Urinary bladder (tissue), 4 donors: Measurements from ENCODE around the gene ADISSP. TPM values are rescaled to one million over a fixed set of nuclear protein-coding genes. Genes with fewer than 3 reads are reported as not detected.

Source experiments
- DNase-seq: peaks from one replicate; pipeline ENCODE4 v3.0.0-alpha.2; 2015; ENCODE audit errors: extremely low spot score
- H3K27ac ChIP-seq: one replicate; pipeline ENCODE4 v1.5.1; 2013; ENCODE audit warnings: low read depth, mild to moderate bottlenecking, moderate library complexity
- H3K36me3 ChIP-seq: one replicate; pipeline ENCODE4 v1.6.1; 2013; ENCODE audit warnings: mild to moderate bottlenecking, moderate library complexity; ENCODE audit not compliant: insufficient read depth
- H3K4me1 ChIP-seq: one replicate; pipeline ENCODE4 v1.6.1; 2013; ENCODE audit warnings: mild to moderate bottlenecking, moderate library complexity; ENCODE audit not compliant: insufficient read depth
- H3K4me3 ChIP-seq: one replicate; pipeline ENCODE4 v1.5.1; 2013; ENCODE audit warnings: low read depth, low read length
- WGBS: extraction: QIAGEN DNeasy Blood & Tissue Kit; methylation state at CpG from one replicate; pipeline ENCODE4 v1.1.7; 2013; 5-methylcytosine and 5-hydroxymethylcytosine counted together
- polyA plus RNA-seq: library from polyadenylated mRNA; stranded (reverse); fragments of 200-250 nt; gene quantifications from one replicate; pipeline ENCODE4 v1.2.3, GENCODE V29; 2013
- total RNA-seq: library from RNA; depleted of rRNA; stranded (reverse); fragments of >200 nt; gene quantifications from one replicate; pipeline ENCODE4 v1.2.3, GENCODE V29; 2014
- donor health status: healthy with polysubstance abuse.
- donor health status: healthy.

ADISSP gene
- total and polyA plus RNA-seq, 2 donors, result 10.0 to 109 TPM

DNA sequence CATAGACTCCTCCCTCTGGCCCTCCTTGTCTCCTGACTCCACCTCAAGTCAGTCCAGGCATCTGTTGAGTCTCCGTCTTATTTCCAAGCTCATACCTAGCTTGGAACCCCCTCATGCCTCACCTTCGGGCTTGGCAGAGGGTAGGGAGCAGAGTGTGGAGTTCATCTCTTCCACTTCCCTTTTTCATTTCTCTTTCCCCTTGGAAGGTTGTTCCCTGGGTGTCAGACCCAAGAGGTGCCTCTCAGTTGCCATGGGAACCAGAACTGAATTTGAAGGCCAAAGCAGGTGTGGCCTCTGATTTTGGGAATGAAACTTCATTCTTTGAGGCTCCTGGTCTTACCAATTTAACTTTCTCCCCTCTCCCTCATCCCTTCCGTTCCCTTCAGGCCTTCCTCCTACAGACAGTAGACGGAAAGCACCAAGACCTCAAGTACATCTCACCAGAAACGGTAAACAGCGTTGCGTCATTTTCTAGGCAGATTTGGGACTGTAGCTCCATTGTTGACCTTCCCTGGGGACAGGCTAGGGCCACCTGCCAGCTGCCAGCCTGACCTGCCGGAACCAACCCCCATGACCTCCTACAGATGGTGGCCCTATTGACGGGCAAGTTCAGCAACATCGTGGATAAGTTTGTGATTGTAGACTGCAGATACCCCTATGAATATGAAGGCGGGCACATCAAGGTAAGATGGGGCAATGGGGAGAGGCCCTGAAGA, 35.1 kb upstream of the ADISSP start:
- H3K4me3 ChIP-seq, result no peak overlapping the region
- no peaks in the 10 kb centered on the region for H3K36me3 ChIP-seq
- WGBS, result 90% methylated on average over 11 of the region's 11 CpGs
- no peak overlapping the region for H3K27ac ChIP-seq
- H3K4me1 ChIP-seq, result no peaks in the 10 kb centered on the region
- DNase-seq, result no peak

DNA sequence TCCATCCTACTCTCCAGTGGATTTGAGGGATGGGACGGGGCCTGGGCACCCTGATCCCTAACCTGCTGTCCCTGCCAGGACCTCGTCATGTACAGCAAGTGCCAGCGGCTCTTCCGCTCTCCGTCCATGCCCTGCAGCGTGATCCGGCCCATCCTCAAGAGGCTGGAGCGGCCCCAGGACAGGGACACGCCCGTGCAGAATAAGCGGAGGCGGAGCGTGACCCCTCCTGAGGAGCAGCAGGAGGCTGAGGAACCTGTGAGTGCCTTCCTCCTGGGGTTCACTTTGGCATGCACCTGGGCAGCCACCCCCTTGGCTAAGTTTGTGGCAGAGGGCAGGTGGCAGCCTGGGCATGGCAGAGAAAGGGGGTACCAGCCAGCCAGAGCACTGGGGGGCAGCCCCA, 34.3 kb upstream of the ADISSP start:
- Histone ChIP-seq H3K36me3 (no peaks in the 10 kb centered on the region), H3K4me1 (no peaks in the 10 kb centered on the region), H3K27ac (no peak overlapping the region), H3K4me3 (no peak overlapping the region)
- 94% methylated on average over 13 of the region's 13 CpGs for WGBS
- no peak for DNase-seq

DNA sequence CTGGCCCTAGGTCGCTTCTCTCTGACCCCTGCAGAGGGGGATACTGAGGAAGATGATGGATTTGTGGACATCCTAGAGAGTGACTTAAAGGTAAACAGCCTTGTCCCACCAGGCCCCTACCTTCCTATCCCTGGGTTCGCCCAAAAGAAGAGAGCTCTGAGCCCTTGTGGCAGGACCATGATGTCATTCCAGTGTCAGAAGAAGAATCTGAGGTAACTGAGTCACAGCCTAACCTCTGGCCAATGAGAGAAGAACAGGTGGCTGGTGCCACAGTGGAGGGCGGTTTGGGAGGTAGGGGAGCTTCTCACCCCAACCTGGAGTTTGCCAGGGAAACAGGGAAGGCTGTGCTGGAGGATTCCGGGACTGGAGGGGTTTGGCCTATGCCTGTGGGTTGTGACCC, 33.7 kb upstream of the ADISSP start:
- no peak for DNase-seq
- H3K4me1 ChIP-seq, result no peaks in the 10 kb centered on the region
- 93% methylated on average over 4 of the region's 4 CpGs for WGBS
- no peak overlapping the region for H3K4me3 ChIP-seq
- no peak overlapping the region for H3K27ac ChIP-seq
- H3K36me3 ChIP-seq, result no peaks in the 10 kb centered on the region

DNA sequence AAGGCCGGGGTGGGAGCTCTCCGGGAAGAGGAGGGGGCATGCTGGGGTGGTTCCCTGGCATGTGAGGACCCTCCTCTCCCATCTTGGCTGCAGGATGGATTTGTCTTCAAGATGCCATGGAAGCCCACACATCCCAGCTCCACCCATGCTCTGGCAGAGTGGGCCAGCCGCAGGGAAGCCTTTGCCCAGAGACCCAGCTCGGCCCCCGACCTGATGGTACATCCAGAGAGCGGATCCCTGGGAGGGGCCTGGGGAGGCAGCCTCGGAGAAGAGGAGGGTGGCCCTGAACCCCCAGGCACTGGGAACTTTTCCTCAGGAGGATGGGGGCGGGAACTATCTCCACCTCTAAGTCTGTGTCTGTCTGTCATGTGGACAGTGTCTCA, 33.3 kb upstream of the ADISSP start:
- Histone ChIP-seq H3K4me3 (no peak overlapping the region), H3K36me3 (no peaks in the 10 kb centered on the region), H3K27ac (no peak overlapping the region), H3K4me1 (no peaks in the 10 kb centered on the region)
- no peak for DNase-seq
- WGBS, result 88% methylated on average over 8 of the region's 8 CpGs

DNA sequence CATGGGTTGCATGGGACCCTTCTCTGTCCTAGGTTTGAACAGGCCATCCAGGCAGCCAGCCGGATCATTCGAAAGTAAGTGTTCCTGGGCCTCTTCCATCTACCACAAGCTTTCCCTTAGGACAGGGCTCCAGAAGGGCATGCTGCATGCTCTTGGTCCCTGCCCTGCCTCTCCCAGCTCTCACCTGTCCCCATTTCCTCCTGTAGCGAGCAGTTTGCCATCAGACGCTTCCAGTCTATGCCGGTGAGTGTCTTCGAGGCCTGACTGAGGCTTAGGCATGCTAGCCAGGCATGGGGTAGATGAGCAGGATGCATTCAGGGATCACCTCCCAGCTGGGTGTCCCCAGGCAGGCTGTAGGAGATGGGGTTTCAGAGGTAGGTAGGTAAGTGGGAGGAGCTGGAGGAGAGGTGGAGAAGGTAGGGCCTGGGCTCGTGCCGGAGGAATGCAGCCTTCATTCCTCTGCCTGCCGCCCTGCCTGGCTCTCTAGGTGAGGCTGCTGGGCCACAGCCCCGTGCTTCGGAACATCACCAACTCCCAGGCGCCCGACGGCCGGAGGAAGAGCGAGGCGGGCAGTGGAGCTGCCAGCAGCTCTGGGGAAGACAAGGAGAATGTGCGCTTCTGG, 32.8 kb upstream of the ADISSP start:
- DNase-seq, result no peak
- no peaks in the 10 kb centered on the region for H3K4me1 ChIP-seq
- H3K36me3 ChIP-seq, result no peaks in the 10 kb centered on the region
- no peak overlapping the region for H3K4me3 ChIP-seq
- 91% methylated on average over 18 of the region's 18 CpGs for WGBS
- H3K27ac ChIP-seq, result no peak overlapping the region

DNA sequence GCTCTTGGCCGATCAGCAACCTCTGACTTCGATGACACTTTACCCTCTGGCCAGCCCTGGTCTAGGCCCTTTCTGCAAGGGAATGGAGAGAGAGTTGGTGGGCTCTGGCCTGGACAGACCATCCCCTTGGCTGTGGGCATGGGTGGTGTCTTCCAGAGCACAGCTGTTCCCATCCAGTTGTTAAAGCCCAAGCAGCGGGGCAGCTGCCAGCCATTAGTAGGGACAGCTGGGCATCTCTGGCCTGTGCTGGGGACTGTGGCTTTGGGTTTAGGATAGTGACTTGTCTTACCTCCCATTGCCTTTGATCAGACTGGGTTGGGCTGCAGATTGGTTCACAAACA, 31.3 kb upstream of the ADISSP start:
- no peak overlapping the region for H3K27ac ChIP-seq
- no peaks in the 10 kb centered on the region for H3K4me1 ChIP-seq
- no peak overlapping the region for H3K4me3 ChIP-seq
- 93% methylated on average over 3 of the region's 3 CpGs for WGBS
- DNase-seq, result no peak
- H3K36me3 ChIP-seq, result no peaks in the 10 kb centered on the region

DNA sequence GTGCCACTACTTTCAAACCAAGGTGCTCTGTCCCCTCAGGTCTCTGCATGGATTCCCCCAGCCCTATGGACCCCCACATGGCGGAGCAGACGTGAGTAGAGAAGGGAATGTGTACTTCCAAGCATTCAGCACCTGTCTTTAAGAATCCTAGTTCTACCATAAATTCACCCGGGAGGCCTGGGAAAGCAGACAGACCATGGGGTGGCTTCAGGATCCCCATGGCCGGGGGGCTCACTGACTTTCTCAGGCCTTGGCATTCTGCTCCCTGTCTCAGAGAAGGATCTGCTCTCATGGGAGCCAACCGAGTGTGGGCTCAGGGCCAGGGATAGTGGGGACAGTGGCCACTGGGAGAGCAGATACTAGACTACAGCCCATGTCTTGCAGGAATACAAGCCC, 30.8 kb upstream of the ADISSP start:
- Histone ChIP-seq H3K4me3 (no peak overlapping the region), H3K36me3 (no peaks in the 10 kb centered on the region), H3K27ac (no peak overlapping the region), H3K4me1 (no peaks in the 10 kb centered on the region)
- no peak for DNase-seq
- 71% methylated on average over 5 of the region's 5 CpGs for WGBS

DNA sequence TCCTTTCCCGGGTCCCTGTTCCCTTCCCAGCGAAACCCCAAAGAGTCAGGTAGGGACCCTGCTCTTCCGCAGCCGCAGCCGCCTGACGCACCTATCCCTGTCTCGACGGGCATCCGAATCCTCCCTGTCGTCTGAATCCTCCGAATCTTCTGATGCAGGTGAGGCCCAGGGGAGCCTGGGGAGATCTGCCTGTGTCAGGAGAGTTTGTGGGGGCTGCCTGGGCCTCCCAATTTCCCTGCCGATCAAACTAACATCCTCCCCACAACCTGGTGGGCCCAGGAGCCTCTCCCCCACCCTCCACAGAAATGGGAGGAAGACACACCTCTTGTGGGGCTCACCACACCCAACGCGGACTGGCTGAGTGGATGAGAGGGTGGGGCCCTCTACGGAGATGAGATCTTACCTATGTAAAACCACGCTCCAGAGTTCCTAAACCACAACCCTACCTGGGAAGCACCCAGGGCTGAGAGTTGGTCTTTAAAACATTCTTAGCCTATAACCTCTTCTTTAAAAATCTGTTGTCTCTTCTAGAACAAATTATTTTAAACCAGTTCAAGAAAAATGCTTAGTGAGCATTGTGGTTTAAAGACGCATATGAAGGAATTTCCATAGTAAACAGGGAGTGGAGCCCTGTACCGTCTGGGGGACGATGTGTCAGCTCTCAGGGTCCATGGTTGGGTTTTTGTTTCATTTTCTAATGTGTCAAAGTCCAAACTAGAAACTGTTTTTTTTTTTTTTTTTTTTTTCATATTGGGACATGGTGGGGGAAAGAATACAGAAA, 30.2 kb upstream of the ADISSP start:
- Histone ChIP-seq H3K27ac (peak overlapping the region; percentile 35), H3K4me1 (no peaks in the 10 kb centered on the region), H3K4me3 (no peak overlapping the region), H3K36me3 (no peaks in the 10 kb centered on the region)
- DNase-seq, result no peak
- 67% methylated on average over 19 of the region's 19 CpGs for WGBS

DNA sequence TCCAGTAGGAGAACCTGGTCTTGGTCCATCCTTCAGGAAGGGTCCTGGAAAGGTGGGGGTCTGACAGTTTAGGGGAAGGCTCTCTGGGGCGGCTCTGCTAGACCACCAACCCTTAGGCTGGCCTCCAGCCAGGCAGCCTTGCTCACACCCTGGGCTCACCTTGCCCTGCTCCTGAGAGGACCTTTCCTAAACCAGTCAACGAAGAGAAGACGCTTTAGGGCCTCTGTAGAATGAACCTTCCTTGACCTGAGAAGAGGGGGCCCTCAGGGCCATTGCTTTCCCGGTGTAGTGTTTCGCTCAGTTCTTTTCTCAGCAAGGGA, 29.6 kb upstream of the ADISSP start:
- 71% methylated on average over 5 of the region's 5 CpGs for WGBS
- Histone ChIP-seq H3K4me3 (peak overlapping the region; percentile 78), H3K36me3 (no peaks in the 10 kb centered on the region), H3K27ac (peak overlapping the region; percentile 35), H3K4me1 (no peaks in the 10 kb centered on the region)
- no peak for DNase-seq

DNA sequence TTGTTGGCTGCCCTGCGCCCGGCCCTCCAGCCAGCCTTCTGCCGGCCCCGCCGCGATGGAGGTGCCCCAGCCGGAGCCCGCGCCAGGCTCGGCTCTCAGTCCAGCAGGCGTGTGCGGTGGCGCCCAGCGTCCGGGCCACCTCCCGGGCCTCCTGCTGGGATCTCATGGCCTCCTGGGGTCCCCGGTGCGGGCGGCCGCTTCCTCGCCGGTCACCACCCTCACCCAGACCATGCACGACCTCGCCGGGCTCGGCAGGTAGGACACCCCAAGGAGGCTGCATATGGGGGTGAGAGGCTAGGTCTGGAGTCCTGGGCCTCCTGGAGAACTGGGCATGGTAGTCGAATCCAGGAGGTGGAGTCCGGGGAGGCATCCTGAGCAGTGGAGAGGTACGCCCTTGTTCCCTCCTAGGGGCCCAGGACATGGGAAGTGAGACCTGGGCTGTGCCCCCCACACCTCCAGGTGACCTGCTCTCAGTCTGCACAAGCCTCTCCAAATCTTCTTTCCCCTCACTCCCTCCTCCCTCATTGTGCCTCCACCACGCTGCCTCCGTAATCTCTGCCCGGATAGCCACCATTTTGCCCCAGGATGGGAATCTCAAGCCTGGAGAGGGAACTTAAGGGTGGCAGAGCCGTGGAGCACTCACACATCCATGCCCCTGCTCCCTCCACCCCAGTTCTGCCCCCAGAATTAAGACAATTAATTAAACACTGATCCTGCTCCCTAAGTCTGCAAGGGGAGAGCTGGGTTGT, 29.1 kb upstream of the ADISSP start:
- no peak overlapping the region for H3K27ac ChIP-seq
- no peaks in the 10 kb centered on the region for H3K36me3 ChIP-seq
- DNase-seq, result no peak
- no peaks in the 10 kb centered on the region for H3K4me1 ChIP-seq
- WGBS, result 10% methylated on average over 33 of the region's 33 CpGs
- H3K4me3 ChIP-seq, result peak overlapping the region; percentile 78

DNA sequence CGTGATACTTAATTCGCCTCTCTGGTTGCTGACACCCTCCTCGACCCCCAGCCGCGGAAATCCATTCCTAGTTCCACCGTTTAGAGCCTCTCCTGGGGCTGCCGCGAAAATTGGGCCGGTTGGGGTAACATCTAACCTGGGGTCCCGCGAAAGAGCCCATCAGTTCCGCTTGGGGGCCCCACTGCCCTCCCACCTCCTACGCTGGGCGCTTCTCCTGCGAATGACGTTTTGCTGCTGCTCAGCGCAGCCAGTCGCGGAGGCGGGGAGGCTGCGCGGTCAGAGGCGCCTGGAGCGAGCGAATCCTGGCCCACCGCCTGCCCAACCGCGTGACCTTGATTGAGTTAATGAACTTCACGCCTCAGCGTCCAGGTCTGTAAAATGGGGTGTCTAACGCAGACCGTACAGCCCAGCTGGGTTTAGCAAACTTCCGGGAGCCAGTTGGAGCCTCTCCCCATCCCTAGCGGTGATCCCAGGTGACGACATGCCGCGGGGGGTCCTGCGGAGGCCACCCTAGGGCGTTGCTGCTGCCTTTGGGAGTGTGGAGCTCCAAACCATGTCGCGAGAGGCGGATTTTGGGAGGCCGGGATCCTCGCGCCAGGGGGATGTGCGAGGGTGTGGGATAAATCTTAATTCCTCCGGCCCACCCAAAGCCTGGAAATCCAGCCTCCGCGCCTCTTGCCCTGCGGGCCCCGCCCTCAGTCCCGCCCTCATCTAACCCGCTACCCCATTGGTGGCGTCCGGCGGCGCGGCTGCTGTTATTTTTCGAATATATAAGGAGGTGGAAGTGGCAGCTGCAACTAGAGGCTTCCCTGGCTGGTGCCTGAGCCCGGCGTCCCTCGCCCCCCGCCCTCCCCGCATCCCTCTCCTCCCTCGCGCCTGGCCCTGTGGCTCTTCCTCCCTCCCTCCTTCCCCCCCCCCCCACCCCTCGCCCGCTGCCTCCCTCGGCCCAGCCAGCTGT, 28.2 kb upstream of the ADISSP start, which contains the start of gene CDC25B:
Gene CDC25B, plus strand, starts transcription at position 800 of the 958 bp plus-strand sequence. CDS start 222 bp downstream, outside the sequence.
- H3K36me3 ChIP-seq, result no peaks in the 10 kb centered on the region
- H3K27ac ChIP-seq, result peak within 1 kb of the TSS; percentile 98
- WGBS, result under 1% methylated on average over 66 of the region's 69 CpGs
- no peaks in the 10 kb centered on the region for H3K4me1 ChIP-seq
- H3K4me3 ChIP-seq, result peak within 1 kb of the TSS; percentile 78
- peak; percentile 86 for DNase-seq

DNA sequence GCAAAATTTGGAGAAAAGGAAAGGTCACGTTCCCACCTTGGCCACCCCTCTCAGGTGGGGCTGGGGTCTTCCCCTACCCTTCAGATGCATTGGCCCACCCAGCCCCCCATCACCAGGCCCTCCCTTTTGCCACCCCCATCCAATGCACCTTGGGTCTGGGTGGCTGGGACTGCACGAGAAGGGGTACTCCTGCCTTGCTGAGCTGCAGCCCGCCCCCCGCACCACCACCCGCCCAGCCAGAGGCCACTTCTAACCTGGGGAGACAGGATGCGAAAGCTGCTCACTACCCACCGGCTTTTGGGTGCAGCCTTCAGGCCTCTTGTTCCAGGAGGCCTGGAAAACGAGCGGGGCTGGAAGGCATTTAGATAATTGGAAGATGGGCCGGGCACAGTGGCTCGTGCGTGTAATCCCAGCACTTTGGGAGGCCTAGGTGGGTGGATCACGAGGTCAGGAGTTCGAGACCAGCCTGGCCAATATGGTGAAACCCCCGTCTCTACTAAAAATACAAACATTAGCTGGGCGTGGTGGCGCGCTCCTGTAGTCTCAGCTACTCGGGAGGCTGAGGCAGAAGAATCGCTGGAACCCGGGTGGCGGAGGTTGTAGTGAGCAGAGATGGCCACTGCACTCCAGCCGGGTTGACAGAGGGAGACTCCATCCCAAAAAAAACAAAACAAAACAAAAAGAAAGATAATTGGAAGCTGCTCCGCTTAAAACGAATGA, 27.3 kb upstream of the ADISSP start:
- 81% methylated on average over 25 of the region's 25 CpGs for WGBS
- Histone ChIP-seq H3K4me1 (no peaks in the 10 kb centered on the region), H3K4me3 (peak overlapping the region; percentile 78), H3K36me3 (no peaks in the 10 kb centered on the region), H3K27ac (no peak overlapping the region)
- DNase-seq, result no peak
